Measurements from ENCODE around the gene AQP4. TPM values are rescaled to one million over a fixed set of nuclear protein-coding genes. Genes with fewer than 3 reads are reported as not detected.

AQP4 gene, protein sequence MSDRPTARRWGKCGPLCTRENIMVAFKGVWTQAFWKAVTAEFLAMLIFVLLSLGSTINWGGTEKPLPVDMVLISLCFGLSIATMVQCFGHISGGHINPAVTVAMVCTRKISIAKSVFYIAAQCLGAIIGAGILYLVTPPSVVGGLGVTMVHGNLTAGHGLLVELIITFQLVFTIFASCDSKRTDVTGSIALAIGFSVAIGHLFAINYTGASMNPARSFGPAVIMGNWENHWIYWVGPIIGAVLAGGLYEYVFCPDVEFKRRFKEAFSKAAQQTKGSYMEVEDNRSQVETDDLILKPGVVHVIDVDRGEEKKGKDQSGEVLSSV
- not detected in 2 replicates for total RNA-seq
- long read RNA-seq = 0 reads

DNA sequence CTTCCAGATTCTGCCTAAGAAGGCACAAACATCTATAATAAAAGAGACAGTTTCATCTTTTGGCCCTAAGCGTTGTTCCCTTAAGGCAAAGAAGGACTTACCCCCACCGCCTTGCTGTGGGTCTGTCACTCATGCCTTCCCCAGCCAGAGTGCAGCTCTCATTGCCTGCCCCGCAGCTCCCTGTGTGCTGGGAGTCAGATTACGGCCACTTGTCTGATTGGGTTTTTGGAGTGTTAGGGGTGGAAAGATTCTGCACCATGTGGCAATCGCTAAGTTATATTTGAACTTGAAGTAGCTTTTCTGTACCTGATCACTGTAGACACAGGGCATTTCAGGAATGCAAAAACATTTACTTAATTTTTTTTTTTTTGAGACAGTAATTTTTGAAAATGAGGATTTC is at the start of gene AQP4:
Gene AQP4, minus strand, starts transcription at position 151 of the 400 bp plus-strand sequence. Its CDS starts 18 bp downstream, at position 133.
- Mint-ChIP-seq H3K4me3 (ENCODE audit: unreplicated experiment) (no peak within 1 kb of the TSS), H3K4me1 (ENCODE audit: unreplicated experiment) (no peaks in the 10 kb centered on the region), H3K9me3 (ENCODE audit: unreplicated experiment) (no peaks in the 10 kb centered on the region), H3K27me3 (ENCODE audit: unreplicated experiment) (peaks cover 43% of the 10 kb centered on the region), H3K36me3 (ENCODE audit: unreplicated experiment) (no peaks in the 10 kb centered on the region), H3K27ac (ENCODE audit: unreplicated experiment) (no peak within 1 kb of the TSS)
- TF ChIP-seq, protein P1, sequence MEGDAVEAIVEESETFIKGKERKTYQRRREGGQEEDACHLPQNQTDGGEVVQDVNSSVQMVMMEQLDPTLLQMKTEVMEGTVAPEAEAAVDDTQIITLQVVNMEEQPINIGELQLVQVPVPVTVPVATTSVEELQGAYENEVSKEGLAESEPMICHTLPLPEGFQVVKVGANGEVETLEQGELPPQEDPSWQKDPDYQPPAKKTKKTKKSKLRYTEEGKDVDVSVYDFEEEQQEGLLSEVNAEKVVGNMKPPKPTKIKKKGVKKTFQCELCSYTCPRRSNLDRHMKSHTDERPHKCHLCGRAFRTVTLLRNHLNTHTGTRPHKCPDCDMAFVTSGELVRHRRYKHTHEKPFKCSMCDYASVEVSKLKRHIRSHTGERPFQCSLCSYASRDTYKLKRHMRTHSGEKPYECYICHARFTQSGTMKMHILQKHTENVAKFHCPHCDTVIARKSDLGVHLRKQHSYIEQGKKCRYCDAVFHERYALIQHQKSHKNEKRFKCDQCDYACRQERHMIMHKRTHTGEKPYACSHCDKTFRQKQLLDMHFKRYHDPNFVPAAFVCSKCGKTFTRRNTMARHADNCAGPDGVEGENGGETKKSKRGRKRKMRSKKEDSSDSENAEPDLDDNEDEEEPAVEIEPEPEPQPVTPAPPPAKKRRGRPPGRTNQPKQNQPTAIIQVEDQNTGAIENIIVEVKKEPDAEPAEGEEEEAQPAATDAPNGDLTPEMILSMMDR (IDR thresholded peaks at IDR 0.05) = no peak
- DNase-seq (ENCODE audit: extremely low spot score, unreplicated experiment) = no peak

DNA sequence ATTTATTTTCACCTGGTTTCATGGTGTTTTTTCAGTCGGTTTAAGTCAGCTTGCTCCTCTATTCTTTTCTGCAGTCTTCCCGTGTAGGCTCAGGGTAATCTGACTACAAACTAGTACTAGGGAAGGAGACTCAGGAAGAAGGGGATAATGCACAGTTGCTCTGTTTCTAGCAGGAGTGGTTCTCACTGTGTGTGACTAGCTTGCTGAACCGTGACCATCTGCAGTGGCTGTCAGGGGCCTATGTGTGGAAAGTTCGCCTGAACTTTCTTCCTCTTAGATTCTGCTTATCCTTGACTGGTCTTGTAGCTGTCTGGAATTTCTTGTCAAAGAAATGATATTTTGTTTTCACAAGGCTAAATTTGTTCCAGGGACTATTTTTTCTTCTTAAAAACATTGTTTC is 46.3 kb upstream of the AQP4 start:
- TF ChIP-seq, protein P1 (IDR thresholded peaks at IDR 0.05) = no peak
- no peak for DNase-seq (ENCODE audit: extremely low spot score, unreplicated experiment)
- H3K36me3 Mint-ChIP-seq (ENCODE audit: unreplicated experiment) = no peaks in the 10 kb centered on the region
- H3K4me3 Mint-ChIP-seq (ENCODE audit: unreplicated experiment) = no peak overlapping the region
- no peaks in the 10 kb centered on the region for H3K4me1 Mint-ChIP-seq (ENCODE audit: unreplicated experiment)
- peaks cover 25% of the 10 kb centered on the region for H3K27me3 Mint-ChIP-seq (ENCODE audit: unreplicated experiment)
- H3K27ac Mint-ChIP-seq (ENCODE audit: unreplicated experiment) = no peak overlapping the region
- H3K9me3 Mint-ChIP-seq (ENCODE audit: unreplicated experiment) = peaks cover 5% of the 10 kb centered on the region

DNA sequence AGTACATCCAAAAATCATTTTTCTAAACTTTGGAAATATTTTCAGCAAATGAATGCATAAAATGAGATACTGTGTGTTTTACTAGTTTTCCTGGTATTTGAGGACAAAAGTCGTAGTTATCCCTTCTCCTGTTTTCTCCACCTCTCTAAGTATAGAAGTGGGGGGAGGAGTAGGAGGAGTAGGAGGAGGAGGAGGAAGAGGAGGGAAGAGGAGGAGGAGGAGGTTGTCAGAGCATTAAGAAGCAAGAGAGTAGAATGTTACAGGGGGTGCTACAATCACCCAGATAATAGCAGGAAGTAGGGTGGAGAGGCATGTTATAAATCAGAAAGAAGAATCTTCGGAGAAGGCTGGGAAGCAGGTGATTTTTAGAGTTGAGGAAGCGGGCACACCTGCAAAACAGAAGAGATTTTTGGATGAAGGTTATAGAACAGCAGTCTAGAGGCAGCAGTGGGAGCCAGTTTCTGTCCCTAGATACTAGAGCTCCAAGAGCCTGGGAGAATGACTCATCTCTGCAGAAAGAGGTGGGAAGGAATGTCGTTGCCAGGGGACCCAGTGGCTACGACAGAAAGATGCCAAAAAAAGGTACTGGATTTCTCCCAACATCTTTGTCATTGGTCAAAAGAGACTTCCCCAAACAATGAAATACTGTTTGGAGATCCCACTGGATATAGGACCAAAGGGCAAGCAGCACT is 44.2 kb upstream of the AQP4 start:
- Mint-ChIP-seq H3K36me3 (ENCODE audit: unreplicated experiment) (no peaks in the 10 kb centered on the region), H3K27me3 (ENCODE audit: unreplicated experiment) (peaks cover 16% of the 10 kb centered on the region), H3K9me3 (ENCODE audit: unreplicated experiment) (peaks cover 7% of the 10 kb centered on the region), H3K4me1 (ENCODE audit: unreplicated experiment) (no peaks in the 10 kb centered on the region), H3K4me3 (ENCODE audit: unreplicated experiment) (no peak overlapping the region), H3K27ac (ENCODE audit: unreplicated experiment) (no peak overlapping the region)
- TF ChIP-seq, protein P1 (IDR thresholded peaks at IDR 0.05) = no peak
- DNase-seq (ENCODE audit: extremely low spot score, unreplicated experiment) = no peak

DNA sequence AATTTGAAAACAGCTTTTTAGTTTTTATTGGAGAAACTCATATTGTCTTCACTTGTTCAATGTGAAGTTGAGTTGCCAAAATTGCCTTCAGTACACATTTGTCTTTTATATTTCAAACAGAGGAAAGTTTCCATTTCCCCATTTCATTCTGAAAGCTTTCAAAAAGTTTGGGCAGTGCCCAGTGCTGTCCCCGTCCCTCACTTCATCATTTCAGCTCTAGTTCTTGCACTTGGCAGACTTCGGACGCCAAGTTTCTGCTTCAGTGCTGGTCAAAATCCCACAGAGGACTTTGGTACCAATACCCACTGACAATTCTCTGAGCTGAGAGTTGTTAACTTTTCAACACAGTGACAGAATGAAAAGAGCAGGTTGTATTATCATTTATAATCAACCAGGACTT is 43.4 kb upstream of the AQP4 start:
- Mint-ChIP-seq H3K9me3 (ENCODE audit: unreplicated experiment) (peaks cover 13% of the 10 kb centered on the region), H3K27me3 (ENCODE audit: unreplicated experiment) (peaks cover 12% of the 10 kb centered on the region), H3K27ac (ENCODE audit: unreplicated experiment) (no peak overlapping the region), H3K4me1 (ENCODE audit: unreplicated experiment) (no peaks in the 10 kb centered on the region), H3K4me3 (ENCODE audit: unreplicated experiment) (no peak overlapping the region), H3K36me3 (ENCODE audit: unreplicated experiment) (no peaks in the 10 kb centered on the region)
- no peak for DNase-seq (ENCODE audit: extremely low spot score, unreplicated experiment)
- TF ChIP-seq, protein P1 (IDR thresholded peaks at IDR 0.05) = no peak

DNA sequence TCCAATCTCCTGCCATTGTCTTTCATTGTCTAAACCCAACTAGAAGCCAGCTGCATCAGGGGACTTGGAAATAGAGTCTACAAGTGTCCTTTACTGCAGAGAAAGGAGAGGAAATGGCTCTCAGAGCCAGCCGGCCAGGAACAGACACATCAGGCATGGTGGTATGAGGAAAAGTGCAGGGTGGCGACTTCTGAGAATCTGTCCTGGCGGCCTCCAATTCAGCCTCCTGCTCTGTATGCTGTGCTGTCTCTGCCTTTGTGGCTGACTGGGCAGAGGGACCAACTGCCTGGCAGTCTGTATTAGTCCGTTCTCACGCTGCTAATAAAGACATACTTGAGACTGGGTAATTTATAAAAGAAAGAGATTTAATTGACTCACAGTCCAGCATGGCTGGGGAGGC is 36.8 kb upstream of the AQP4 start:
- no peak for DNase-seq (ENCODE audit: extremely low spot score, unreplicated experiment)
- Mint-ChIP-seq H3K36me3 (ENCODE audit: unreplicated experiment) (no peaks in the 10 kb centered on the region), H3K27ac (ENCODE audit: unreplicated experiment) (no peak overlapping the region), H3K9me3 (ENCODE audit: unreplicated experiment) (peaks cover 25% of the 10 kb centered on the region), H3K4me3 (ENCODE audit: unreplicated experiment) (no peak overlapping the region), H3K4me1 (ENCODE audit: unreplicated experiment) (no peaks in the 10 kb centered on the region), H3K27me3 (ENCODE audit: unreplicated experiment) (no peaks in the 10 kb centered on the region)
- TF ChIP-seq, protein P1 (IDR thresholded peaks at IDR 0.05) = no peak
